ENCODE results near the gene LCE1A.

LCE1A gene

DNA sequence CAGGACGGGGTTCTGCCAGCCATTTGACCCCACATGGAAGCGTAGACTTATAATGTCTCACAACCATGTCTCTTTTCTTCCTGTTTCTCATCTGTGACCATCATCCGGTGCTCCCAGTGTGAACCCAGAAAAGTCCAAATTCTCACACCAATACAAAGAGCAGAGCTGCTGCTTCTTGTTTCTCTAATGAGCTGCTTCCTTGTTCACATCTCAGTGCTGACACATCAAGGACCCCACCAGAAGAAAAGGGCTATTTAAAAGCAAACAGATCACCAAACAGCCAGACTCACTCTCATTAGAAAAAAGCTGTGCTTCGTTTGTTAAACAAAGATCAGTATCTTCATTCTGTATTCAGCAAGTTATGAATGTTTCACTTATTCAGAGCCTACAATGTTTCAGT lies 31.6 kb upstream of the LCE1A start:
- no peak for TF ChIP-seq FOXP2 (optimal IDR thresholded peaks at IDR 0.05; ENCODE audit: borderline replicate concordance, extremely low read depth, extremely low read length, insufficient read depth)
- no peak for TF ChIP-seq POLR2AphosphoS5 (IDR thresholded peaks at IDR 0.05; ENCODE audit: low read depth, low read length)
- TF ChIP-seq, protein P1, sequence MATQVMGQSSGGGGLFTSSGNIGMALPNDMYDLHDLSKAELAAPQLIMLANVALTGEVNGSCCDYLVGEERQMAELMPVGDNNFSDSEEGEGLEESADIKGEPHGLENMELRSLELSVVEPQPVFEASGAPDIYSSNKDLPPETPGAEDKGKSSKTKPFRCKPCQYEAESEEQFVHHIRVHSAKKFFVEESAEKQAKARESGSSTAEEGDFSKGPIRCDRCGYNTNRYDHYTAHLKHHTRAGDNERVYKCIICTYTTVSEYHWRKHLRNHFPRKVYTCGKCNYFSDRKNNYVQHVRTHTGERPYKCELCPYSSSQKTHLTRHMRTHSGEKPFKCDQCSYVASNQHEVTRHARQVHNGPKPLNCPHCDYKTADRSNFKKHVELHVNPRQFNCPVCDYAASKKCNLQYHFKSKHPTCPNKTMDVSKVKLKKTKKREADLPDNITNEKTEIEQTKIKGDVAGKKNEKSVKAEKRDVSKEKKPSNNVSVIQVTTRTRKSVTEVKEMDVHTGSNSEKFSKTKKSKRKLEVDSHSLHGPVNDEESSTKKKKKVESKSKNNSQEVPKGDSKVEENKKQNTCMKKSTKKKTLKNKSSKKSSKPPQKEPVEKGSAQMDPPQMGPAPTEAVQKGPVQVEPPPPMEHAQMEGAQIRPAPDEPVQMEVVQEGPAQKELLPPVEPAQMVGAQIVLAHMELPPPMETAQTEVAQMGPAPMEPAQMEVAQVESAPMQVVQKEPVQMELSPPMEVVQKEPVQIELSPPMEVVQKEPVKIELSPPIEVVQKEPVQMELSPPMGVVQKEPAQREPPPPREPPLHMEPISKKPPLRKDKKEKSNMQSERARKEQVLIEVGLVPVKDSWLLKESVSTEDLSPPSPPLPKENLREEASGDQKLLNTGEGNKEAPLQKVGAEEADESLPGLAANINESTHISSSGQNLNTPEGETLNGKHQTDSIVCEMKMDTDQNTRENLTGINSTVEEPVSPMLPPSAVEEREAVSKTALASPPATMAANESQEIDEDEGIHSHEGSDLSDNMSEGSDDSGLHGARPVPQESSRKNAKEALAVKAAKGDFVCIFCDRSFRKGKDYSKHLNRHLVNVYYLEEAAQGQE (IDR thresholded peaks at IDR 0.05; ENCODE audit: insufficient read depth in 1 of 2, low read depth in 2 of 2, low read length in 2 of 2), result no peak
- no peak for TF ChIP-seq TAF1 (IDR thresholded peaks at IDR 0.05; ENCODE audit: borderline replicate concordance, insufficient read depth, low read length)
- TF ChIP-seq SIN3A (IDR thresholded peaks at IDR 0.05; ENCODE audit: borderline replicate concordance, insufficient read depth, low read length), result no peak

DNA sequence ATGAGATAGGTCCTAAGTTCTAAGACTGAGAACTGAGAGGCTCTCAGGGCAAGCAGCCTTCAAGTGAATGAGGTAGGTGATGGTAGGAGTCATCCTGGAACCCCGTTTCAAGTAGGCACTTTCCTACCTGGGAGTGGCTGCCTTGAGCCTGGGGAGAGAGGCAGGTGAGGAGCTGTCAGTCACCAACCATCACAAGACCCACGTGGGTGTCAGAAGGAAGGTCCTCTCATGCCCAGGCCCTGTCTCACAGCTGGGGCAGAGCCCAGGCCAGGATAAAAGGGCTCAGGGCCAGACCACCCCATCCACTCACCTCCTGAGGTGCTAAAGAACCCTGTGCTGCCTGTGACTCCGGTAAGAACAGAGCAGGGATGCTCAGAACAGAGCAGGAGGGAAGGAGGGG lies 30.9 kb upstream of the LCE1A start, which contains the start of gene LCE1D:
Gene LCE1D (plus strand): TSS at position 301 of the 400 bp plus-strand sequence. CDS start 1,074 bp downstream, outside the sequence.
- TF ChIP-seq TAF1 (IDR thresholded peaks at IDR 0.05; ENCODE audit: borderline replicate concordance, insufficient read depth, low read length) (no peak), FOXP2 (optimal IDR thresholded peaks at IDR 0.05; ENCODE audit: borderline replicate concordance, extremely low read depth, extremely low read length, insufficient read depth) (no peak), POLR2AphosphoS5 (IDR thresholded peaks at IDR 0.05; ENCODE audit: low read depth, low read length) (no peak), SIN3A (IDR thresholded peaks at IDR 0.05; ENCODE audit: borderline replicate concordance, insufficient read depth, low read length) (no peak)
- TF ChIP-seq, protein P1 (IDR thresholded peaks at IDR 0.05; ENCODE audit: insufficient read depth in 1 of 2, low read depth in 2 of 2, low read length in 2 of 2), result no peak

DNA sequence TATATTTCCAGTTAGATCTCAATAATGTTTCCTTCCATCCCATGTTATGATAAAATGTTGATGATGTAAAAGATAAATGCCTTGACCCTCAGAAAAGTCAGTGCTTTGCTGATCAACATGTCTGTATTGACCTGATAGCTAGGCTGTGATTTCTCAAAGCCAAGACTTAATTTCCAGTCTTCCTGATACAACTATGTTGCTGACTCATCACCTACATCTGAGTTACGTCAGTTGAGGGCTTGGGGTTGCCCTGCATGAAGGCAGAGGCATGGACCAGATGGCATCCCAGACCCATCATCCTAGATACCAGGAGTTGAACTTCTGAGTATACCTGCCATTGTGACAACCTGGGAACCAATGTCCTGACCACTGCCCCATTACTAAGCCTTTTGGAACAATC lies 25.9 kb upstream of the LCE1A start:
- no peak for TF ChIP-seq POLR2AphosphoS5 (IDR thresholded peaks at IDR 0.05; ENCODE audit: low read depth, low read length)
- TF ChIP-seq, protein P1 (IDR thresholded peaks at IDR 0.05; ENCODE audit: insufficient read depth in 1 of 2, low read depth in 2 of 2, low read length in 2 of 2), result no peak
- no peak for TF ChIP-seq SIN3A (IDR thresholded peaks at IDR 0.05; ENCODE audit: borderline replicate concordance, insufficient read depth, low read length)
- TF ChIP-seq FOXP2 (optimal IDR thresholded peaks at IDR 0.05; ENCODE audit: borderline replicate concordance, extremely low read depth, extremely low read length, insufficient read depth), result no peak
- no peak for TF ChIP-seq TAF1 (IDR thresholded peaks at IDR 0.05; ENCODE audit: borderline replicate concordance, insufficient read depth, low read length)

DNA sequence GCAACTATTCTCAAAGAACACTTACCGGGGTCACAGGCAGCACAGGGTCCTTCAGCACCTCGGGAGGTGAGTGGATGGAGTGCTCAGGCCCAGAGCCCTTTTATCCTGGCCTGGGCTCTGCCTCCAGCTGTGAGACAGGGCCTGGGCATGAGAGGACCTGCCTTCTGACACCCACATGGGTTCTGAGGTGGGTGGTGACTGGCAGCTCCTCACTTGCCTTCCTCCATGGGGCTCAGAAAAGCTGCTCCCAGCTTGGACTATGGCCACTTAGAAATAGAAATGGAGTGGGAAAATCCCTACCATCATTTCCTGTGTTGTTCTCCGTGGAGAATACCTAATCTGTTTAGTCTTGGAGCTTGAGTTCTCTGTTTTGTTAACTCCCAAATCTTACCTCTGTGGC lies 20.7 kb upstream of the LCE1A start, which contains the start of gene LCE1C:
Gene LCE1C (minus strand): TSS at position 76 of the 400 bp plus-strand sequence. CDS start 1,173 bp downstream, outside the sequence.
- TF ChIP-seq, protein P1 (IDR thresholded peaks at IDR 0.05; ENCODE audit: insufficient read depth in 1 of 2, low read depth in 2 of 2, low read length in 2 of 2), result no peak
- TF ChIP-seq SIN3A (IDR thresholded peaks at IDR 0.05; ENCODE audit: borderline replicate concordance, insufficient read depth, low read length) (no peak), FOXP2 (optimal IDR thresholded peaks at IDR 0.05; ENCODE audit: borderline replicate concordance, extremely low read depth, extremely low read length, insufficient read depth) (no peak), TAF1 (IDR thresholded peaks at IDR 0.05; ENCODE audit: borderline replicate concordance, insufficient read depth, low read length) (no peak), POLR2AphosphoS5 (IDR thresholded peaks at IDR 0.05; ENCODE audit: low read depth, low read length) (no peak)
